HG03196 (cell line): ENCODE data around the gene EGFL7.
"Not testable (repeated sequence)": the region's sequence is repeated elsewhere in the genome, so short reads cannot be mapped to it uniquely, and the experiment has no call there.

Experiments used
- ATAC-seq: cut with Tn5 transposase; IDR thresholded peaks from one replicate; pipeline ENCODE4 v1.9.1; 2021; ENCODE audit not compliant: unreplicated experiment

The EGFL7 gene

GRCh38 chr9:136696502-136696901 lies 33.8 kb downstream of the EGFL7 start:
- no peak for ATAC-seq

- ATAC-seq = no peak
These were observed 34.6 kb downstream of the EGFL7 start for GRCh38 chr9:136697146-136697820.

- ATAC-seq = no peak
These were observed 35.3 kb downstream of the EGFL7 start for GRCh38 chr9:136697821-136698526.

- no peak for ATAC-seq
These were observed 36.0 kb downstream of the EGFL7 start for GRCh38 chr9:136698635-136699246.

GRCh38 chr9:136700304-136700703 lies 37.6 kb downstream of the EGFL7 start:
- no peak for ATAC-seq

GRCh38 chr9:136700959-136701667 lies 38.4 kb downstream of the EGFL7 start:
- no peak for ATAC-seq

- no peak for ATAC-seq
These were observed 38.9 kb downstream of the EGFL7 start for GRCh38 chr9:136701668-136702053.

GRCh38 chr9:136703276-136703860 lies 40.7 kb downstream of the EGFL7 start:
- no peak for ATAC-seq

GRCh38 chr9:136704741-136705140 lies 42.0 kb downstream of the EGFL7 start:
- not testable (repeated sequence) for ATAC-seq

GRCh38 chr9:136705564-136705963 lies 42.8 kb downstream of the EGFL7 start:
- ATAC-seq = no peak

- no peak for ATAC-seq
These were observed 44.3 kb downstream of the EGFL7 start for GRCh38 chr9:136707011-136707410.

GRCh38 chr9:136707849-136708517 lies 45.3 kb downstream of the EGFL7 start:
- no peak for ATAC-seq

GRCh38 chr9:136709454-136710109 lies 46.9 kb downstream of the EGFL7 start:
- ATAC-seq = no peak

GRCh38 chr9:136710543-136710942 lies 47.8 kb downstream of the EGFL7 start:
- ATAC-seq = no peak

GRCh38 chr9:136711219-136711648 lies 48.5 kb downstream of the EGFL7 start:
- not testable (repeated sequence) for ATAC-seq

- ATAC-seq = no peak
These were observed 49.3 kb downstream of the EGFL7 start, which contains the start of gene DIPK1B for GRCh38 chr9:136711751-136712689. Gene DIPK1B, plus strand, starts transcription at chr9:136712572. Its CDS starts 94 bp downstream, at chr9:136712666.

- ATAC-seq = no peak
These were observed 50.2 kb downstream of the EGFL7 start for GRCh38 chr9:136712690-136713544.

GRCh38 chr9:136713550-136713949 lies 50.8 kb downstream of the EGFL7 start:
- no peak for ATAC-seq
